ENCODE data around the gene TINCR.

DNA sequence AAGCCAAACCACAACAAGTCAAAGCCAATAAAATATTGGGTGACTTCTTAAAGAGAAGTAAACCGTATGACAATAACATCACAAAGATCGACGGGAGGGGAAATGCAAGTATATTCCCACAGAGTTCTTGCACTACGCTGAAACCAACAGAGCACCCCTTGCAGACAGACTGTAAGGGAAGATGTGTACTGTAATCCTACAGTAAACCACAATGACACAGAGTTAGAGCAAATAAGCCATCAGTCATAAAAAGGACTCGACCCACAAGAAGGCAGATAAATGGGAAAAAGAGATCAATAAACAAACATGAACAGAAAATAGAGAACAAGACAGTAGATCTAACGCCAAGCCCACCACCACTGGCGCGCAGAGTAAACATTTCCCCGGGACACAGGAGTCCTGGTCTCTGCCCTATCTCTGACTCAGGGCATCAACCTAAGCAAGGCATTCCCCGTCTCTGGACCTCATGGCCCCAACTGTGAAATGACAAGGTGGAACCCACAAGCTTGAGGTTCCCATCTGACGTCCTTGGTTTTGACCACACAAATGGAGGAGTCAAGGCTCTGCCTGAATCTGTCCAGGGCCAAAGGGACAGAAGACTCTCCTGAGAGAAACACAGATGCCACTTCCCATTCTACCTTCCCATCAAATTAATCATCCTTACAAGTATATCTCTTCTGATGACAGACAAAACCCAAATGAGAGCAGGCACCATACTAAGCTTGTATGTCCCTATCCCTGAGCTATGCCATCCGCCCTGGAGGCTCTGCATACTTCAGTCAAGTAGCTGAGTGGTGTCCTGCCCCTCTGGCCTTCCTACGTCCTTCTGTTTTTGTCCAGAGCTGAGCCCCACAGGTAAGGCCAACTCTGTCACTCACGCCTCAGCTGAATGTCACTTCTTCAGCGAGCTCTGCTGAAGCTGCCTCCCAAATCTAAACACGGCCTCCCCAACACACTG lies 39.8 kb upstream of the TINCR start:
- TF ChIP-seq, protein P1, sequence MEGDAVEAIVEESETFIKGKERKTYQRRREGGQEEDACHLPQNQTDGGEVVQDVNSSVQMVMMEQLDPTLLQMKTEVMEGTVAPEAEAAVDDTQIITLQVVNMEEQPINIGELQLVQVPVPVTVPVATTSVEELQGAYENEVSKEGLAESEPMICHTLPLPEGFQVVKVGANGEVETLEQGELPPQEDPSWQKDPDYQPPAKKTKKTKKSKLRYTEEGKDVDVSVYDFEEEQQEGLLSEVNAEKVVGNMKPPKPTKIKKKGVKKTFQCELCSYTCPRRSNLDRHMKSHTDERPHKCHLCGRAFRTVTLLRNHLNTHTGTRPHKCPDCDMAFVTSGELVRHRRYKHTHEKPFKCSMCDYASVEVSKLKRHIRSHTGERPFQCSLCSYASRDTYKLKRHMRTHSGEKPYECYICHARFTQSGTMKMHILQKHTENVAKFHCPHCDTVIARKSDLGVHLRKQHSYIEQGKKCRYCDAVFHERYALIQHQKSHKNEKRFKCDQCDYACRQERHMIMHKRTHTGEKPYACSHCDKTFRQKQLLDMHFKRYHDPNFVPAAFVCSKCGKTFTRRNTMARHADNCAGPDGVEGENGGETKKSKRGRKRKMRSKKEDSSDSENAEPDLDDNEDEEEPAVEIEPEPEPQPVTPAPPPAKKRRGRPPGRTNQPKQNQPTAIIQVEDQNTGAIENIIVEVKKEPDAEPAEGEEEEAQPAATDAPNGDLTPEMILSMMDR (IDR thresholded peaks at IDR 0.05), result no peak
- TF ChIP-seq POLR2A (IDR thresholded peaks at IDR 0.05), result no peak

Data from lower leg skin (tissue), 3 donors.